DOHH2 (cell line): Measurements from ENCODE around the gene PECR.

ENCODE experiments used
- CTCF ChIP-seq: fragments of 200-600 bp; sonication (generic); IDR thresholded peaks from one replicate; pipeline ENCODE4 v1.5.1; 2014; ENCODE audit warnings: antibody characterized with exemption, mild to moderate bottlenecking, low read depth, low read length; ENCODE audit not compliant: poor library complexity, severe bottlenecking
- EZH2phosphoT487 ChIP-seq: fragments of 200-600 bp; sonication (generic); IDR thresholded peaks from 2 replicates; pipeline ENCODE4 v1.6.1; 2017; ENCODE audit warnings: borderline replicate concordance, mild to moderate bottlenecking, antibody characterized with exemption, low read length, moderate library complexity, mixed read lengths

- TF ChIP-seq CTCF, result no peak
- no peak for TF ChIP-seq EZH2phosphoT487
These were observed 31.3 kb upstream of the PECR start for GRCh38 chr2:216112926-216113325.
